Measurements from ENCODE around the gene FOXA1.

Gene FOXA1

DNA sequence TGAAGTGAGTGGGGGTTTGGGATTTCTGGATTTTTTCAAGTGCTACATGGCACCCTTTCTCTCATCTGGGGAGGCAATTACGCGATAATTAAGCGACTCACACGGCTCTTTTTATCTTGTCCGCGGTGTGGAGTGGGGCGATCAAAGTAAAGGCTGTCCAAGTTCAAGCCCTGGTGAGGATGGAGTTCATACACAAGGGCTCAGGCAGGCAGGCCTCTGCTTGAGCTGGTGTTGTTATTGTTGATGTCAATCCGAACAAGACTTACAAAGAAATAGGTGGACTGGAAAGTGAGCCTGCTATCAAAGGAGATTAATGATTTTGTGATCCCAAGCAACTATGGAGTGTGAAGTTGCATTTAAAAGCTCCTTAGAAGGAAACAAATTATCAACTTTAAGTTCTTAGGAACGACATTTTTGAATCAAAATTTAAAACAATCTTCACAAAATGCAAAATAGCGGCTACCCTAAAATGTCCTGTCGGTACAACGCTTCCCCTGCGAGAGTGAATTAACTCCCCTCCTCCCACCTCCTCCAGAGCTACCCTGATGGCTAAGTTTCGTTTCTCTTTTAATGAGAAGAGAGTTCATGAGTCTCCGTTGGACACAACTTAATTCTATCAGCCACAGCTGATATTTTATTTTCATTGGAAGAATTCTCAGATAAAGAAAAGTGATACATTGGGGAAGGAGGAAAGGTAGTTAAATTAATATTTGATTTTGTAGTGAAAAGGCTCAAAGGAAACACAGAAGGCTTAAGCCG is 5.9 kb downstream of the FOXA1 start:
- intact Hi-C loops (cut with micrococcal nuclease) = no loop called here
- H3K9me3 Mint-ChIP-seq = no peaks in the 10 kb centered on the region
- H3K36me3 Mint-ChIP-seq (ENCODE audit: low read depth) = no peaks in the 10 kb centered on the region
- no peak overlapping the region for H3K4me3 Mint-ChIP-seq
- H3K27me3 Mint-ChIP-seq = peaks cover 88% of the 10 kb centered on the region
- H3K27ac Mint-ChIP-seq = no peak overlapping the region
- no peaks in the 10 kb centered on the region for H3K4me1 Mint-ChIP-seq (ENCODE audit: low read depth)

DNA sequence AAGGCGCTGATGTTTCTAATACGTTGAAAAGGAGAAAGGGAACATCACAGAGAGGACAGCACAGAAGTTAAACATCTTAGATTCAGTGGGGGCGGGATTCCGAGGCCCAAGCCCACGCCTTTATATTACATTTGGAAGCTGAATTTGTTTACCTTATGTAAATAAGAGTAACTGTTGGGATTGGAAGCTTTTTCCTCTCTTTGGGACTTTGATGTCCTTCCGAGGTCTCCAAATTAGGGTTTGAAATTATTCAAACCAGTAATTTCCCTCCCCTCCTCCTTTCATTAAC is 6.4 kb downstream of the FOXA1 start:
- Mint-ChIP-seq H3K9me3 (no peaks in the 10 kb centered on the region), H3K27ac (no peak overlapping the region), H3K36me3 (ENCODE audit: low read depth) (no peaks in the 10 kb centered on the region), H3K27me3 (peaks cover 89% of the 10 kb centered on the region), H3K4me3 (no peak overlapping the region), H3K4me1 (ENCODE audit: low read depth) (no peaks in the 10 kb centered on the region)
- intact Hi-C loops (cut with micrococcal nuclease) = no loop called here

DNA sequence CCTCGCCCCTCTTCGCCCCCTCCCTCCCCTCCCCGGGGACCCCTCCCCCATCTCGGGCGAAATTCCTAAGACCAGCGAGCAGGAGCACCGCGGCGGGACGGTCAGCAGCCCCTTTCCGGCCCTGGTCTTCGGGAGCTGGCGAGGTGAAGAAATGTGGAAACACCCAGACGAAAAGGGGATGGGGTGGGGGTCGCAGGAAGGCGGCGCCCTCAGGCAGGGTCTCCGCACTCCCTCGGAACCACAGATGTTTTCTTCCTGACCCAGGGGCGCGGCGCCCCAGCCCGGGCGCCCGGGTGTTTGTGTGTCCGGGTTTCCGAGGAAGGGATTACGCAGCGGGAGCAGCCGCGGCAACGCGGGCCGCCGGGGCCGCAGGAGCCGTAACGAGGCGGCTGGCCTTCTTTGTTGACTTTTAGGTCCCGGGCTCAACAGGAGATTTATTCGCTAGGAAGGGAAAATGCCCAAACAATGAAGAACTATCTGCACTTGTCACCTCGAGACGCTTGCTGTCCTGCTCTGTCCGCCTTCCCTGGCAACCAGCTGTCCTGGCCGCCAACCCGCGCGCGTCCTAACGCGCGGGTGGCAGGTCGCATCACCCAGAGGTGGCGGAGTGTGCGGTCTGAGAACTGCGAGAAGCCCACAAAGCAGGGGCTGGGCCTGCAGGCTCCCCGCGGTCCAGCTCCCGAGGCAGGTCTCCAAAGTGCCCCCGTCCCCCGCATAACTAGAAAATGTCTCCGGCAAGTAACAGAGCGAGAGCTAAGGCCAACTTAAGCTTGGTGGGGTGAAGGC is 7.0 kb downstream of the FOXA1 start:
- intact Hi-C loops (cut with micrococcal nuclease) = no loop called here
- peaks cover 90% of the 10 kb centered on the region for H3K27me3 Mint-ChIP-seq

DNA sequence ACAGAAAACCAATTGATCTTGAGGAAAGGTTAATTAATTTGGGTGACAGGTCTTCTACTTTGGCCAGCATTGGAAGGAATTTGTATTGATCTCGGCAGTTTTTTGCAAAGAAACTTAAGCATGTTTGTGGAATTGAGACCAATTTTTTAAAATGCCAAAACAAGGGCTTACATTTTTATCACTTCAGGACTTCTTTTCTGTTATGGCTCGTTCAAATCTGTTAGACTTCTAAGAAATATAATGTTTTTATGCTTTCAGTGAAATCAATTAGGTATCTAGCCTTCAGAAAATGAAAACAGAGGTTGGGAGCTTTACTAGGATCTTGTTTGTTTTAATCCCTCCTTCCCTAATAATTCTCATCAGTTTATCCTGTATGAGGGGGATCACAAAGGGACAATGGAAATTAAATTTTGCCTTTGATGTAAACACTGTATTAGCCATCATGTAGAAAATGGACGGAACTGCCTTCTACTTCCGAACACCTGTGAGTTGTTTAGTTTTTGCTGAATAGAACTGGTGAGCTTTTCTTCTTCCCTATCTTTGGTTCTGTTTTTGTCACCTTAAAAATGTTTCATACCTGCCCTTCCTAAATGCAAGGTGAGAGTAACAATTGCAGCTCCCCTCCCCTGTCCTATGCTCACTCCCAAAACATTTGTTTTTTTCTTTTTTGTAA is 7.8 kb downstream of the FOXA1 start:
- Mint-ChIP-seq H3K4me1 (ENCODE audit: low read depth) (no peaks in the 10 kb centered on the region), H3K9me3 (no peaks in the 10 kb centered on the region), H3K27me3 (peaks cover 83% of the 10 kb centered on the region), H3K27ac (no peak overlapping the region), H3K4me3 (no peak overlapping the region), H3K36me3 (ENCODE audit: low read depth) (no peaks in the 10 kb centered on the region)
- intact Hi-C loops (cut with micrococcal nuclease) = no loop called here

More for the DNA sequence above, 7.0 kb downstream of the FOXA1 start:
- Mint-ChIP-seq H3K4me1 (ENCODE audit: low read depth) (no peaks in the 10 kb centered on the region), H3K4me3 (no peak overlapping the region), H3K36me3 (ENCODE audit: low read depth) (no peaks in the 10 kb centered on the region), H3K27ac (no peak overlapping the region), H3K9me3 (no peaks in the 10 kb centered on the region)

DNA sequence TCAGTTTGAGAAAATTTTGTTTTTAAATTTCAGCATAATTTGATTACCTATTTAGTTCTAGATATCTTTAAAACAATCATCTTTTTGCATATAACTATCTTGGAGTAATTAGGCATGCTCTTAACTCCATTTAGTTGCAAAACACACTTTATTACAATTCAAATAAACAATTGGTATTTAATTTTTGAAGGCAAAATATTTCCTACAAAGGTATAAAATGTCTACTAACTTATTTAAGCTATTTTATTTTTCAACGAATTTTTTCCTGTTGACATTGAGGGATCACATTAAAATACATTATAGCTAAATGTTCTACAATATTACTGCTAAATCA is 8.3 kb downstream of the FOXA1 start:
- intact Hi-C loops (cut with micrococcal nuclease) = no loop called here
- Mint-ChIP-seq H3K9me3 (no peaks in the 10 kb centered on the region), H3K4me1 (ENCODE audit: low read depth) (no peaks in the 10 kb centered on the region), H3K4me3 (no peak overlapping the region), H3K36me3 (ENCODE audit: low read depth) (no peaks in the 10 kb centered on the region), H3K27me3 (peaks cover 78% of the 10 kb centered on the region), H3K27ac (no peak overlapping the region)

DNA sequence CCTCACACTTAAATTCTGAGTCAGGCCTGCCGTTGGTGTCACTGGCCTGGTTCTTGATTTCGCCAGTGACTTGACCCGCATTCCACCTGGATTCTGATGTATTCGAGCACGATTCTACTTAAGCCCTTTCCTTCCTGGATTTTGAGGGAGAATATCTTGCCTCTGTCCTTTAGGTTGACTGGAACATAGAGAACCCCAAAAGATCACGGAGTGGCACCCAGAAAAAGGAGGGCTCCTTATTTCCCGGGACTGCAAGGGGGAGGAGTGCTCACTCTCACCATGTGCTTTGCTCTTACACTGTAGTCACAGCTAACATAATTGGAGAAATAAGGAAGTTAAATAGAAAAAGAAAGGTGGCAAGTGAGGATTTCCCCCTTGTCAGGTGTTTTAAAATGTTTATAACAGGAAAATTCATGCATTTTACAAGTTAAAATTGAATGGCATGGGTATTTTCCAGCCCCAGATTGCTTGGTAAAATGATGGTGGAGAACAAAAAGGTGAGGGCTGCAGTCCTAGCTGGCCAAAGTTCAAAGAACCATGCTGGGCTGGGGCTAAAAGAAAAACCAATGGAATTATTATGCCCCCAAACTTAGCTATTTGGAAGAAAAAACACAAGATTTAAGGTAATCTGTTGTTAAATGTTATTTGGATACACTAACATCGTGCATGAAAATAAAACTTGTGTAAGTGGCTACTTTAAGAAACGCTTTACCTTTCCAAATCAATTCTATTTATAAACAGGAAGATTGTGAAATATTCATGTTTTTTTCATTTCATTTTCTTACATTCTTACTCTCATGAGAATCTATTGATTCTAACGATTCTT is 8.9 kb downstream of the FOXA1 start:
- intact Hi-C loops (cut with micrococcal nuclease) = no loop called here
- no peak overlapping the region for H3K27ac Mint-ChIP-seq

DNA sequence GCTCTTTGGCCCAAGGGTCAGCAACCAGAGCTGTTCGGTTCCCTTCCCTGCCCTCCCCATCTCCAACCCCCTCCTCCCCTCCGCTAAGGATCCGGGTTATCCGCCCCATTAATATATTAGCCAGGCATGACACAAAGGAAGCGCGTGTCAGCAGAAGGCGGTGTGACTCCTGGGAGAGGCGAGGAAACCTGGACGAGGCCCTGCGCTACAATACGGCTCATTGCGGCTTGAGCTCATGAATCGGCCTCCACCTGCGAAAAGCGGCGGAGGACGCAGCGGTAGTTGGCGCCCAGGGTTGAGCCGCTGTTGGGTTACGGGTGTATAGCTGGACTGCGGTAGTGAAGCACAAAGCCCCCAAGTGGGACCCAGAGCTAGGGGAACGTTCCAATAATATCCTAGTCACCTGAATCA is 9.9 kb downstream of the FOXA1 start:
- no peaks in the 10 kb centered on the region for H3K36me3 Mint-ChIP-seq (ENCODE audit: low read depth)
- no peaks in the 10 kb centered on the region for H3K9me3 Mint-ChIP-seq
- H3K4me1 Mint-ChIP-seq (ENCODE audit: low read depth) = no peaks in the 10 kb centered on the region
- no peak overlapping the region for H3K4me3 Mint-ChIP-seq
- no peak overlapping the region for H3K27ac Mint-ChIP-seq
- H3K27me3 Mint-ChIP-seq = peaks cover 71% of the 10 kb centered on the region
- intact Hi-C loops (cut with micrococcal nuclease) = no loop called here

More for the DNA sequence above, 8.9 kb downstream of the FOXA1 start:
- Mint-ChIP-seq H3K4me3 (no peak overlapping the region), H3K4me1 (ENCODE audit: low read depth) (no peaks in the 10 kb centered on the region), H3K9me3 (no peaks in the 10 kb centered on the region), H3K27me3 (peaks cover 76% of the 10 kb centered on the region), H3K36me3 (ENCODE audit: low read depth) (no peaks in the 10 kb centered on the region)

DNA sequence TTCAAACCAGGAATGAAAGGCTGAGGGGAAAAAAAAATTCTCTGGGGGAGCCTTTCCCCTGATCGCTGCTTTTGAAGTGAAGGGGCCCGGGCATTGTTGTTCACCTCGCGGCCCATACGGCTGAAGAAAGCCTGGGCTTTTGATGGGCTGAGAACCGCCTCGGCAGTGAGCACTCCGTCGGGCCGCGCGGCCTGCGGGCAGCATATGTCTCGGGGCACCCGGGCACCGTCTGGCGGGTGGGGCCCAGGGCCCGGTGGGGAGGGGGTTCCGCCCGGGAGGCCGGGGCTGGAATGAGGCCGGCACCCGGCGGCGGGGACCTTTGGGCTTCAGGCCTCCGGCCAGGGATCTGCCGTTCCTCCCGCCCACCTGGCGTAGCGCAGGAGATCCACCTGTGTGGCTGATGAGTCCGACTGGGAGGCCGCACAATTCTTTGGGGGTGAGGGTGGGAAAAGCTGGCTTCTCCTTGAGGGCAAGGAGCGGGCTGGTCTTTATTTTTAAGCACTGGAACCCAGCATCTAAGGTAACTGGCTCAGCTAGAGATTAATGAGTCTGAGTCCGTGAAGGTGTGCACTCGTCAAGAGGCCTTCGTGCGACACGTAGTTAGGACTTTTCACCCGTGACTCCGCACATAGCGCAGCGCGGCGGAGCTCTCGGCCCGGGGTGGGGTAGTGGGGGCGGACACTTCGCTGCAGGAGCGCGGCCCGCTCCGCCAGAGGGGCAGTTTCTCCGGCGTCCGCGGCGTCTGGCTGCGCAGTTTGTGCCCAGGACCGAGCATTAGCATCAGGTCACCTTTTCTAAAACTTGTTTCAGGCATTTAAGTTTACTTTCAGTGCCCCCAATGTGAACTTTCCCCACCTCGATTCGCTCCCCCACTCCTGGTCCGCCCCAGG is 10.6 kb downstream of the FOXA1 start:
- peaks cover 68% of the 10 kb centered on the region for H3K27me3 Mint-ChIP-seq
- no peaks in the 10 kb centered on the region for H3K9me3 Mint-ChIP-seq
- intact Hi-C loops (cut with micrococcal nuclease) = no loop called here
- no peaks in the 10 kb centered on the region for H3K36me3 Mint-ChIP-seq (ENCODE audit: low read depth)
- H3K4me3 Mint-ChIP-seq = no peak overlapping the region
- H3K27ac Mint-ChIP-seq = no peak overlapping the region
- H3K4me1 Mint-ChIP-seq (ENCODE audit: low read depth) = no peaks in the 10 kb centered on the region

DNA sequence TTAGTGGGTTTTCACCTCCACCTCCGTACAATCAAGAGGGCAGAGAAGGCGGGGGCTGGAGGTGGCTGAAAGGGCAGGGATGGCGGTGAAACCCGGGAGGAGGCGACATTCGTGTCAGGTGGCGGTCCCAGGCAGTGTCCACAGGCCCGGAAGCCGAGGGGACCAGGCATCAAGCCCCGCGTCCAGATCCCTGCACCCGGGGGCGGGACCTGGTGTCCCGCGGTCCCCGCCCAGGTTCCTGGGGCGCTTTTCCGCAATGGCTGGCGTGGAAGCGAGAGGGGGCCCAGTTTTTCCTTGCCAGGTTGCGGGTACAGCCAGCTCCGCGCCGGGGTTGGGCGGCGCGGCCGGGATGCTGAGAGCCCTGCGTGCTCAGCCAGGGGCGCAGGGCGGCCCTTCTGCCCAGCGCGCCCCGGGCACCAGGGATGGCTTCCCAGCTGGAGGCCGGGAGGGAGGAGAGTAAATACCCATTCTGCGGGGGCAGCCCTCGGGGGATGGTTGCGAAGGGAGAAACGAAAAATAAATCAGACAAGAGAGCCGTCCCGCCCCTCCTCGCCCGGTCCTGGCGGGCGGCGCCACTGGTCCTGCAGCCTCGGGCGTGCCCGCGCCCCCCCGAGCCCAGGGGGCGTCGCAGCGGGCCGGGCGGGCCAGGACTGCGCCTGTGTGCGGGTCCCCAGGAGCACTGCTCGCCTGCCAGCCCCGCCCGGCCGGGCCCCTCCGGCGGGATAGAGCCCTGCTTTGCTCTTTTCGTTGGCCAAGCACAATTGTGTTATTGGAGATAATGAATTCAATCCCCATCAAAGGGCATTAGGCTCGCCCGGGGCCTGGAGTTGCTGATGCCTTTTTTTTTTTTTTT is 11.5 kb downstream of the FOXA1 start:
- Mint-ChIP-seq H3K27me3 (peaks cover 63% of the 10 kb centered on the region), H3K4me3 (no peak overlapping the region), H3K9me3 (no peaks in the 10 kb centered on the region), H3K27ac (no peak overlapping the region), H3K36me3 (ENCODE audit: low read depth) (no peaks in the 10 kb centered on the region), H3K4me1 (ENCODE audit: low read depth) (no peaks in the 10 kb centered on the region)
- intact Hi-C loops (cut with micrococcal nuclease) = no loop called here

DNA sequence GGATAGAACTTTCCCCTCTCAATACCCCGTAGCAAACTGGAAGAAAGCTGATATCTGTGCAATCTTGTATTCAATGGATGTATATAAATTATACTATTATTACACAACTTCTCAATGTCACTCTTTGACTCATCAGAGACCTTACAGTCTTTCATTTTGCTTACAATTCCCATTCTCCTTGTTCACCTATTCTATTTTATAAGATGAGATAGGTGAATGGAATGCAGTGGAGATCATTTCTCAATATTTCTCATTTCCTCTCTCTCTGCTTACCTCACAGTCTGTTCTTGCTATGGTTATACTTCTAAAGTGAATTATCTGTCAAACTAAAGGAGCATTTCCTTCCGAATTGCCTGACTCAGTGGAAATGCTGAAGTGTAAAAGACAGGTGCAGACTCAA is 14.9 kb downstream of the FOXA1 start:
- Mint-ChIP-seq H3K27me3 (peaks cover 38% of the 10 kb centered on the region), H3K9me3 (no peaks in the 10 kb centered on the region), H3K36me3 (ENCODE audit: low read depth) (no peaks in the 10 kb centered on the region), H3K27ac (no peak overlapping the region), H3K4me3 (no peak overlapping the region), H3K4me1 (ENCODE audit: low read depth) (no peaks in the 10 kb centered on the region)
- intact Hi-C loops (cut with micrococcal nuclease) = no loop called here

DNA sequence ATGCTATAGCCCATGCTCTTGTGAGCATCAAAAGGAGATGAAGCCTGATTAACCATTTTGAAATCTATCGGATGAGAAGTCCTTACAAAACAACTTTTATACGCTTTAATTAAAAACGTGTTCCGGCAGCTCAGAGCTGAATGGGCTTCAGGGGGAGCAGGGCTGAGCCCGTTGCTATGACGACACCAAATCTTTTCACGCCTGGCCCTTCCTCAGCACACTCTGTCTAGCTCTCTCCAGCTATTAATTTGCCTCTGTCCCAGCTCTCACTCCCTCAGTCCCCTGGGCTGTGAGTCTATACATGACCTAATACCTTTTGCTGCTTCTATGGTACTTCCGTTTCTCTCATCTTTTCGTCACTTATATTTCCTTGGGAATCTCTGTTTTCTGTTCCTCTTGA is 15.8 kb downstream of the FOXA1 start:
- Mint-ChIP-seq H3K9me3 (no peaks in the 10 kb centered on the region), H3K4me1 (ENCODE audit: low read depth) (no peaks in the 10 kb centered on the region), H3K36me3 (ENCODE audit: low read depth) (no peaks in the 10 kb centered on the region), H3K27ac (no peak overlapping the region), H3K27me3 (peaks cover 30% of the 10 kb centered on the region), H3K4me3 (no peak overlapping the region)
- intact Hi-C loops (cut with micrococcal nuclease) = no loop called here

DNA sequence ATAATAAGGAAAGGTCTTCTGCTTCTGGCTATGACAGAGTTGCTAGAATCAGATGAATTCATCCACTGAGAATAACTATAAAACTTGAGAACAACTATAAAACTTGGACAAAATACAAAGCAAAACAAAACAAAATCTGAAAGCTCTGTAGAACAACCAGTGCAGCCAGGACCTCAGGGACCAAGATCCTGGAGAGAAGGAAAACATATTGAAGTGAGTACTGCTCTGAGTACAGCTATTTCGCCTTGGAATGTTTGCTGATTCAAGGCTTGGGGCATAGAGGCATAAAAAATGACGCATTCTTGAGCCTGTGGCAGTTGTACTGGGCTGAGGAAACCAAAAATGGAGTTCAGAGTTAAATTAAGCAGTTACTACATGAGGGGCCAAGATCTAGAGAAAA is 21.7 kb downstream of the FOXA1 start:
- Mint-ChIP-seq H3K27ac (no peak overlapping the region), H3K4me3 (no peak overlapping the region), H3K9me3 (no peaks in the 10 kb centered on the region), H3K27me3 (peaks cover 9% of the 10 kb centered on the region), H3K36me3 (ENCODE audit: low read depth) (no peaks in the 10 kb centered on the region), H3K4me1 (ENCODE audit: low read depth) (no peaks in the 10 kb centered on the region)
- intact Hi-C loops (cut with micrococcal nuclease) = no loop called here
